ENCODE data around the gene FHOD3. TPM values are rescaled to one million over a fixed set of nuclear protein-coding genes. Genes with fewer than 3 reads are reported as not detected.

FHOD3 gene
- total and polyA plus RNA-seq, 3 experiments from 2014 or later = not detected

DNA sequence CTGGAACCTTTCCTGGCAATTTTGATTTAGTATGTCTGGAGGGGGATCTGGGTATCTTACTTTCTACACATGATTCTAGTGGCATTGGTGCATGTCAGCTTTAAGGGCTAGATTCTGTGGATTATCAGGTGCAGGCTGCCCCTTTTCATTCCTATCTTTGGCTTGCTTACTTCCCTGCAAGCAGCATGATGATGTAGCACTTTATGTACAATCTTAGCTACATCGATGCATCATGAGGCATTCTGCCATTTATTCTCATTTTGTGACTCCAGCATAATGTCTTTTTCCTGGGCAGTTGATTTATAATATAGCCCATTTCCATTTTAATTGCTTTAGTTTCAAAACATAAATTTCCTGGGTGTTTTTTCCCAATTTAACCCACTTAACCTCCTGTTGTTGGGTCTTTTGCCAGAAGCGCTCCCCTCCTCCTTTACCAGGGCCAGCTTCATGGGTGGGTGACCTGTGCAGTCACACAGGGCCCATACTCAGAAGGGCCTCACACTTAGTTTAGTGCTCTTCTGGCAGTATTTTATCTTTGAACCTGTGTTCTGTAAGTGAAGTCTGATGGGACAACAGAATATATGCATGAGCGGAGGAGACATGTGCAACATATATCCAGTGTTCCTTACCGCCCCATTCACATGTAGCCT is 495.2 kb downstream of the FHOD3 start:
- no peak overlapping the region for H3K4me3 ChIP-seq (ENCODE audit: low read length)
- no peak overlapping the region for H3K4me3 Mint-ChIP-seq
- peak overlapping the region in 1 of 8 donors; percentile 78 for H3K27ac Mint-ChIP-seq
- H3K4me1 ChIP-seq (ENCODE audit: insufficient read depth, low read length) = no peaks in the 10 kb centered on the region
- H3K36me3 ChIP-seq (ENCODE audit: insufficient read depth, low read length) = peaks cover 7% of the 10 kb centered on the region
- POLR2A ChIA-PET = no interaction called here
- peaks cover 48 to 87% (median 52%) of the 10 kb centered on the region in 3 donors for H3K36me3 Mint-ChIP-seq
- H3K9me3 Mint-ChIP-seq = peaks cover 0 to 2% (median 0%) of the 10 kb centered on the region in 5 donors
- no peaks in the 10 kb centered on the region for H3K9me3 ChIP-seq (ENCODE audit: low read length)
- H3K4me1 Mint-ChIP-seq = no peaks in the 10 kb centered on the region
- H3K27me3 ChIP-seq (ENCODE audit: insufficient read depth, low read length, poor library complexity, severe bottlenecking) = no peaks in the 10 kb centered on the region
- no peak for DNase-seq
- CTCF ChIA-PET = interaction anchor here (1.0 kb wide), 1 partner anchor 17 kb away, joined by 3 read pairs; no protein-coding TSS in a partner anchor
- H3K27ac ChIP-seq (ENCODE audit: low read depth, low read length) = no peak overlapping the region
- no peaks in the 10 kb centered on the region for H3K27me3 Mint-ChIP-seq

DNA sequence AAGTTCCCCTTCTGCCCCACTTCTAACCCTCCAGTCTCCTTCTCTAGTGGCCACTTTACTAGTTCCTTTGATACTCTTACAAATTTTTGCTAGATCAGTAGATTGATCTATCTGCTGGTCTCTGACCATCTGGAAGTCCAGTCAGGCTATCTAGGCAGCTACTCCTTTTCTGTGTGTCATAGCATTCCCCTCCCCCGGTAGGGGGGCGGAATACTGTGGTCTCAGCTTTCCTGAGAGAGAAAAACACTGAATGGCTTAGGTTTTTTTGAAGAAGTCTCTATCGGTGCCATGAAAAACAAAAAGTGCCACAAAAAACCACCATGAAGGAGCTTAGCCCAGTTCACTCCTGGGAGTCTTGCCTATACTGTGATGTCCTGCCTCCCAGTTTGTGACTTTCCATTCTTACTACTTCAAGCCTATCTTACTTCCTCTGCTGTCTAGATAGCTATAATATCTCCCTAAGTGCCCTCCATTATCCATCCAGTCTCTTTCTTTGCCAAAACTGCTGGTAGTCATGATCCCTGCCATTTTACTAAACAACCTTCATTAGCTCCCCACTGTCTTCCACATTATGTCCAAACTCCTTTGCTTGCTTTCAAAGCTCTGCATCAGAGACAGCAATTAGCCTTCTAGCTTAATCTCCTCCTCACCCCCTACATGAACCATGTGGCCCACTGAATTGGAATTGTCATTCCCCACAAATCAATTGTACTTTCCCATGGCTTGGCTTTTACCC is 501.4 kb downstream of the FHOD3 start:
- DNase-seq = no peak
- Histone ChIP-seq H3K4me3 (ENCODE audit: low read length) (no peak overlapping the region), H3K27me3 (ENCODE audit: insufficient read depth, low read length, poor library complexity, severe bottlenecking) (no peaks in the 10 kb centered on the region), H3K4me1 (ENCODE audit: insufficient read depth, low read length) (no peaks in the 10 kb centered on the region), H3K36me3 (ENCODE audit: insufficient read depth, low read length) (peaks cover 17% of the 10 kb centered on the region), H3K9me3 (ENCODE audit: low read length) (no peaks in the 10 kb centered on the region), H3K27ac (ENCODE audit: low read depth, low read length) (no peak overlapping the region)
- POLR2A ChIA-PET = no interaction called here
- H3K4me1 Mint-ChIP-seq = no peaks in the 10 kb centered on the region
- CTCF ChIA-PET = interaction anchor here (1.0 to 1.3 kb wide), 3 partner anchors 9 to 12 kb away, joined by 3 to 4 read pairs (median 3); no protein-coding TSS in a partner anchor
- H3K9me3 Mint-ChIP-seq = peaks cover 0 to 2% (median 0%) of the 10 kb centered on the region in 5 donors
- no peak overlapping the region for H3K4me3 Mint-ChIP-seq
- no peaks in the 10 kb centered on the region for H3K27me3 Mint-ChIP-seq
- H3K27ac Mint-ChIP-seq = peak overlapping the region in 2 of 8 donors; percentile 6 to 10
- peaks cover 22 to 93% (median 54%) of the 10 kb centered on the region in 3 donors for H3K36me3 Mint-ChIP-seq

DNA sequence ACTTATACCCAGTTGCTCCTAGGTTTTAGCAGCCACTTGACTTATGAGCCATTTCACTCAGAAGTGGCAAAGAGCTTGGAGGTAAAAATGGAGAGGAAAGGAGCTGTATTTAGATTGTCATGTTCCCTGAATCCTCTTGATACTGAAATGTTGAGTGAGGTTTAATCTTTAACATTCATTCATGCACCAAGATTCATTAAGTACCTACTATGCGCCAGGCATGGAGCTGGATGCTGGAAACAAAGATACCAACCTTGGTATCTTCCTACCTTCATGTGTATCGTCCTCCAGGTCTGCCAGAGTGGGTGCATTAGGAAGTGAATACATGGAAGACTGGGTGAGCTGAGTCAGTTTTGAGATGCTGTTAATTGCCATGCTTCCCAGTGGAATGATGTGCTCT is 507.6 kb downstream of the FHOD3 start:
- Mint-ChIP-seq H3K27me3 (no peaks in the 10 kb centered on the region), H3K36me3 (peaks cover 18 to 76% (median 29%) of the 10 kb centered on the region in 3 donors), H3K4me3 (no peak overlapping the region), H3K27ac (no peak overlapping the region), H3K4me1 (peaks cover 7 to 13% (median 7%) of the 10 kb centered on the region in 3 donors), H3K9me3 (peaks cover 0 to 2% (median 0%) of the 10 kb centered on the region in 5 donors)
- Histone ChIP-seq H3K27ac (ENCODE audit: low read depth, low read length) (no peak overlapping the region), H3K36me3 (ENCODE audit: insufficient read depth, low read length) (peaks cover 34% of the 10 kb centered on the region), H3K4me3 (ENCODE audit: low read length) (no peak overlapping the region), H3K9me3 (ENCODE audit: low read length) (no peaks in the 10 kb centered on the region), H3K27me3 (ENCODE audit: insufficient read depth, low read length, poor library complexity, severe bottlenecking) (no peaks in the 10 kb centered on the region), H3K4me1 (ENCODE audit: insufficient read depth, low read length) (peaks cover 5% of the 10 kb centered on the region)
- DNase-seq = no peak
- ChIA-PET POLR2A (no interaction called here), CTCF (no interaction called here)

DNA sequence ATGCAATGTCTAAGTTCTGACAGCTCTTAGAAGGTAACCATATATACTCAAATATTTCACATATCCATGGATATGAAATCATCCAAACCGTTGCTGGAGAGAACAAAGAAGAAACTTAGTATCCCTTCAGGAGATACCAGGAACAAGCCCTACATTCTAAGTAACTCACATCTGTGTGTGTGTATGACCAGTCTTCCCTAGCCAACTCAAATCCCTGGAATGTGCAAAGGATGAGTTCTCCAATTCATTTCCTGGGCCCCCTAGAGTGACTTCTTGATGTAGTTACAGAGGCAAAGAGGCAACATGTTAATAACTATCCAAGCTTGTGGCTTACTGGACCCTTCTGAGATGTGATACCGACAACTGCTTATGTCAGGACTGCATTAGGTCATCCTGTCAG is 511.2 kb downstream of the FHOD3 start:
- Mint-ChIP-seq H3K27me3 (no peaks in the 10 kb centered on the region), H3K4me3 (no peak overlapping the region), H3K9me3 (no peaks in the 10 kb centered on the region), H3K27ac (no peak overlapping the region), H3K36me3 (peaks cover 11 to 72% (median 15%) of the 10 kb centered on the region in 3 donors), H3K4me1 (peaks cover 13 to 19% (median 16%) of the 10 kb centered on the region in 3 donors)
- Histone ChIP-seq H3K9me3 (ENCODE audit: low read length) (no peaks in the 10 kb centered on the region), H3K4me3 (ENCODE audit: low read length) (no peak overlapping the region), H3K36me3 (ENCODE audit: insufficient read depth, low read length) (peaks cover 36% of the 10 kb centered on the region), H3K27ac (ENCODE audit: low read depth, low read length) (no peak overlapping the region), H3K27me3 (ENCODE audit: insufficient read depth, low read length, poor library complexity, severe bottlenecking) (no peaks in the 10 kb centered on the region), H3K4me1 (ENCODE audit: insufficient read depth, low read length) (peaks cover 5% of the 10 kb centered on the region)
- POLR2A ChIA-PET = no interaction called here
- no peak for DNase-seq
- CTCF ChIA-PET = interaction anchor here (0.9 to 1.5 kb wide), 3 partner anchors 10 to 26 kb away, joined by 4 to 5 read pairs (median 4); no protein-coding TSS in a partner anchor

DNA sequence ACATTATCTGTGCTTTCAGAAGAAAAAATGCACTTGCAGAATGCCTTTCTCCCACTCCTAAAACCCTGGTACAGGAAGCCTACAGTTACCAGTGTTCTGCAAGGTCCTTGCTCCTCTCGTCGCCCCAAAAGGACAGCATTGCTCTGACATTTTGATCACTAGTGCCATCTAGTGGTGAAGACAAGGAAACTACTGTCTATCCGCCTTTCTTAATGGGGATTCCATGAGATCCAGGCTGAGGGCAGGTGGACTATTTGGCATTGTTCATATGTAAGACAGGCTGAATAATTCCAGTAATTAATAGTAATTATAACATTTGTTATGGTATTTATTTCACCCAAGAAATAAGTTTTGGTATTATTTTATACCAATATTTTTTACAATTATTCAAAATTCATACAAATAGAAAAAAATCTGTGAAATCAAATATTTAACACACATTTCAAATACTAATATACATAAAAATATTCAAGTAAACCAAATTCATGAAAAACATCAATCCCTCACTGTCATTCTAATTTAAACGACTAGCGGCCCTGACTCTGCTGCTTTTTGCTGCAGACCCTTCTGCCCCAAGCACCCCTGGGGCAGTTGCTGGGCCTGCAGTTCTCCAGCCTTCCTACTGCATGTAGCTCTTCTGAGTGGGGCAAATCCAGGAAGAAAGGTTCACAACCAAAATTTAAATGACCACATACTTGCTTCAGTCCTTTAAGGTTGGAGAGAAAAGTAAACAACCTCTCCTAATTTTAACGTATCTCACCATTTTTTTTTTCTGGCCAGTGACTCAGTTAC is 512.3 kb downstream of the FHOD3 start:
- Histone ChIP-seq H3K27ac (ENCODE audit: low read depth, low read length) (no peak overlapping the region), H3K9me3 (ENCODE audit: low read length) (no peaks in the 10 kb centered on the region), H3K36me3 (ENCODE audit: insufficient read depth, low read length) (peaks cover 25% of the 10 kb centered on the region), H3K27me3 (ENCODE audit: insufficient read depth, low read length, poor library complexity, severe bottlenecking) (no peaks in the 10 kb centered on the region), H3K4me3 (ENCODE audit: low read length) (no peak overlapping the region), H3K4me1 (ENCODE audit: insufficient read depth, low read length) (peaks cover 5% of the 10 kb centered on the region)
- H3K4me3 Mint-ChIP-seq = no peak overlapping the region
- no peaks in the 10 kb centered on the region for H3K9me3 Mint-ChIP-seq
- ChIA-PET POLR2A (no interaction called here), CTCF (interaction anchor here (1.2 to 4.1 kb wide), 5 partner anchors 11 to 32 kb away, joined by 3 to 17 read pairs (median 5); partner anchors contain the start of genes KIAA1328 and TPGS2)
- H3K36me3 Mint-ChIP-seq = peaks cover 3 to 72% (median 11%) of the 10 kb centered on the region in 3 donors
- H3K27me3 Mint-ChIP-seq = no peaks in the 10 kb centered on the region
- H3K27ac Mint-ChIP-seq = peak overlapping the region in 3 of 8 donors; percentile 29 to 51 (median 47)
- peak in 4 of 5 donors; percentile 11 to 60 (median 51) for DNase-seq
- H3K4me1 Mint-ChIP-seq = peaks cover 18 to 26% (median 22%) of the 10 kb centered on the region in 3 donors

DNA sequence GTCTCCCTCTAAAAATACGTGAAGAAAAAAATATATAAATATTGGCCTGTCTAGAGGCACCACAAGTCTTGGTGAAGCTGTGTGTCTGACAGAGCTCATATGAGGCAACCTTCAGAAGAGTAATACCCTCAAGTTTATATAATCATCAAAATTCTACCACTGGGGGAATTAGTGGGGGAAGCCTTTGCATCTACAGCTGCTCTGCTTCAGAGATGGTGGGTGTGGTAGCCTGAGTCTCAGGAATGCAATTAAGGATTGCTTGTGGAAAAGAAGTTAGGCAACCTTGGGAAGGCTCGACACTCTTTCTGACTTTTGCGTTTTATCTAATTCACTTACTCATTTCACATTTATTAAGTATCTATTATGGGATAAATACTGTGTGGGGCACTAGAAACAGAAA is 513.9 kb downstream of the FHOD3 start:
- H3K36me3 Mint-ChIP-seq = peaks cover 0 to 69% (median 9%) of the 10 kb centered on the region in 3 donors
- peak overlapping the region in 2 of 8 donors; percentile 21 to 72 for H3K27ac Mint-ChIP-seq
- H3K27ac ChIP-seq (ENCODE audit: low read depth, low read length) = no peak overlapping the region
- ChIA-PET CTCF (interaction anchor here (1.4 to 4.1 kb wide), 4 partner anchors 10 to 34 kb away, joined by 3 to 17 read pairs (median 4); partner anchors contain the start of genes KIAA1328 and TPGS2), POLR2A (no interaction called here)
- H3K4me1 ChIP-seq (ENCODE audit: insufficient read depth, low read length) = peaks cover 5% of the 10 kb centered on the region
- H3K27me3 Mint-ChIP-seq = no peaks in the 10 kb centered on the region
- peaks cover 19% of the 10 kb centered on the region for H3K36me3 ChIP-seq (ENCODE audit: insufficient read depth, low read length)
- peaks cover 18 to 30% (median 26%) of the 10 kb centered on the region in 3 donors for H3K4me1 Mint-ChIP-seq
- no peak overlapping the region for H3K4me3 ChIP-seq (ENCODE audit: low read length)
- no peak overlapping the region for H3K4me3 Mint-ChIP-seq
- no peak for DNase-seq
- H3K9me3 Mint-ChIP-seq = no peaks in the 10 kb centered on the region
- no peaks in the 10 kb centered on the region for H3K9me3 ChIP-seq (ENCODE audit: low read length)
- H3K27me3 ChIP-seq (ENCODE audit: insufficient read depth, low read length, poor library complexity, severe bottlenecking) = no peaks in the 10 kb centered on the region

DNA sequence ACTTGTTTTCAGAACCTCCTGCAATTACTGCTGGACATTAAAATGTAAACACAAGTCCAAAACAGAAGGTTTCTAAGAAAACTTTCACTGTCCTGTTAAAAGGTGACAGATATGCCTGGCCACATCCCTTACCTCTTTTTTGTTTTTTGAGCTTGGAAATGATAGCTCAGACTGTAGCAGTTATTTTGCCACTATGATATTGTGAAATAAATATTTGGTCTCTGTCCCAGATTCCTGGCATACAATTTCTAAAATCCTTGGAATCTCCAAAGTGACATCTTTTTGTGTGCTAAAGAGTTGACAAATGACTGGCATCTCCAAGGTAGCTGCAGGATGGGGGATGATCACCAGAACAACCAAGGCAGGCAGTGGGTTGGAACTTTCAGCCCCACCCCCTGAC is 514.4 kb downstream of the FHOD3 start:
- POLR2A ChIA-PET = no interaction called here
- H3K27ac ChIP-seq (ENCODE audit: low read depth, low read length) = no peak overlapping the region
- Mint-ChIP-seq H3K27me3 (no peaks in the 10 kb centered on the region), H3K4me3 (no peak overlapping the region), H3K27ac (peak overlapping the region in 3 of 8 donors; percentile 21 to 72 (median 55)), H3K36me3 (peaks cover 0 to 71% (median 7%) of the 10 kb centered on the region in 3 donors), H3K9me3 (no peaks in the 10 kb centered on the region), H3K4me1 (peaks cover 18 to 30% (median 29%) of the 10 kb centered on the region in 3 donors)
- peaks cover 5% of the 10 kb centered on the region for H3K4me1 ChIP-seq (ENCODE audit: insufficient read depth, low read length)
- H3K9me3 ChIP-seq (ENCODE audit: low read length) = no peaks in the 10 kb centered on the region
- H3K36me3 ChIP-seq (ENCODE audit: insufficient read depth, low read length) = peaks cover 22% of the 10 kb centered on the region
- H3K4me3 ChIP-seq (ENCODE audit: low read length) = no peak overlapping the region
- DNase-seq = no peak
- no peaks in the 10 kb centered on the region for H3K27me3 ChIP-seq (ENCODE audit: insufficient read depth, low read length, poor library complexity, severe bottlenecking)
- CTCF ChIA-PET = interaction anchor here (1.4 to 4.1 kb wide), 3 partner anchors 9 to 17 kb away, joined by 3 to 17 read pairs (median 6); partner anchors contain the start of genes KIAA1328 and TPGS2
